ENCODE measurements around the gene PRICKLE1. TPM values are rescaled to one million over a fixed set of nuclear protein-coding genes. Genes with fewer than 3 reads are reported as not detected.

PRICKLE1 gene
- total and polyA plus RNA-seq, 9 of the 15 experiments (the other 6 are each of a cell fraction or from before 2014, with no cell fraction given): 0.22 to 0.85 (median 0.31) TPM

- DNase-seq (ENCODE audit: extremely low read depth in 1 of 4, low spot score in 3 of 4): no peak
- Histone ChIP-seq H3K9ac (ENCODE audit: insufficient read depth in 1 of 2, low read depth in 2 of 2, low read length in 2 of 2) (no peak overlapping the region), H3K9me3 (replicated peaks; ENCODE audit: control insufficient read depth, insufficient read depth, low read depth, low read length) (no peaks in the 10 kb centered on the region), H3K4me1 (replicated peaks in 1 of 2; ENCODE audit: control insufficient read depth in 2 of 2, insufficient read depth in 2 of 2, low read length in 2 of 2) (no peaks in the 10 kb centered on the region; a peak in 1 of 5 replicates), H2AFZ (ENCODE audit: low read depth, low read length) (no peak overlapping the region), H3K27ac (ENCODE audit: extremely low read depth, low read depth, low read length) (no peak overlapping the region), H3K79me2 (ENCODE audit: control insufficient read depth, insufficient read depth, low read length) (no peaks in the 10 kb centered on the region), H3K9me1 (ENCODE audit: control insufficient read depth, insufficient read depth, low read length) (no peaks in the 10 kb centered on the region), H3K4me2 (ENCODE audit: insufficient read depth, low read length) (no peak overlapping the region), H4K20me1 (replicated peaks; ENCODE audit: control insufficient read depth, insufficient read depth, low read length) (no peaks in the 10 kb centered on the region), H3K36me3 (ENCODE audit: control insufficient read depth, insufficient read depth, low read length) (no peaks in the 10 kb centered on the region), H3K4me3 (no peak overlapping the region), H3K27me3 (ENCODE audit: control insufficient read depth in 2 of 2, insufficient read depth in 2 of 2, low read length in 2 of 2) (no peaks in the 10 kb centered on the region)
- in situ Hi-C loops (cut with MboI) (no loop called here), intact Hi-C loops (cut with micrococcal nuclease) (no loop called here)
- 0 out of 2 replicates have a peak, but pooled peaks have one; percentile 8 for TF ChIP-seq CEBPG (CRISPR knock-in tag; IDR thresholded peaks at IDR 0.05)
- TF ChIP-seq CEBPG (tag; conservative IDR thresholded peaks at IDR 0.05 in 1 of 2, IDR thresholded peaks at IDR 0.05 in 1 of 2): no peak
- TF ChIP-seq KLF13 (tag; IDR thresholded peaks at IDR 0.05; ENCODE audit: borderline replicate concordance, low read depth): no peak
- no TSS peak for BruUV-seq (replicated peaks)
- FAIRE-seq: no peak
- POLR2A ChIA-PET: interaction anchor here (0.7 kb wide), 1 partner anchor 22 kb away, joined by 4 read pairs; no protein-coding TSS in a partner anchor
- WGBS (ENCODE audit: insufficient coverage, low coverage, missing lambda C conversion rate): 8% methylated on average over 8 of the region's 8 CpGs
- ATAC-seq: no peak
- CTCF ChIA-PET (ENCODE audit: low intra/inter-chr PET ratio): no interaction called here
Observed at GRCh38 chr12:42609605-42610004, 20.1 kb upstream of the PRICKLE1 start.

GRCh38 chr12:42608196-42608825, 18.8 kb upstream of the PRICKLE1 start:
- POLR2A ChIA-PET: interaction anchor here (1.2 kb wide), 1 partner anchor 26 kb away, joined by 3 read pairs; no protein-coding TSS in a partner anchor
- TF ChIP-seq TBP (optimal IDR thresholded peaks at IDR 0.05; ENCODE audit: low read depth, low read length): no peak

More at GRCh38 chr12:42608196-42608825, 18.8 kb upstream of the PRICKLE1 start:
- FAIRE-seq (no peak), ATAC-seq (no peak), DNase-seq (ENCODE audit: extremely low read depth in 1 of 4, low spot score in 3 of 4) (no peak)
- Histone ChIP-seq H3K9me3 (replicated peaks; ENCODE audit: control insufficient read depth, insufficient read depth, low read depth, low read length) (no peaks in the 10 kb centered on the region), H3K79me2 (ENCODE audit: control insufficient read depth, insufficient read depth, low read length) (no peaks in the 10 kb centered on the region), H3K4me3 (no peak overlapping the region), H2AFZ (ENCODE audit: low read depth, low read length) (no peak overlapping the region), H3K36me3 (ENCODE audit: control insufficient read depth, insufficient read depth, low read length) (no peaks in the 10 kb centered on the region), H3K4me1 (replicated peaks in 1 of 2; ENCODE audit: control insufficient read depth in 2 of 2, insufficient read depth in 2 of 2, low read length in 2 of 2) (no peaks in the 10 kb centered on the region; a peak in 1 of 5 replicates), H4K20me1 (replicated peaks; ENCODE audit: control insufficient read depth, insufficient read depth, low read length) (no peaks in the 10 kb centered on the region), H3K4me2 (ENCODE audit: insufficient read depth, low read length) (no peak overlapping the region), H3K27me3 (ENCODE audit: control insufficient read depth in 2 of 2, insufficient read depth in 2 of 2, low read length in 2 of 2) (no peaks in the 10 kb centered on the region), H3K9me1 (ENCODE audit: control insufficient read depth, insufficient read depth, low read length) (no peaks in the 10 kb centered on the region), H3K9ac (ENCODE audit: insufficient read depth in 1 of 2, low read depth in 2 of 2, low read length in 2 of 2) (no peak overlapping the region), H3K27ac (ENCODE audit: extremely low read depth, low read depth, low read length) (no peak overlapping the region)
- intact Hi-C loops (cut with micrococcal nuclease) (no loop called here), in situ Hi-C loops (cut with MboI) (no loop called here)
- BruUV-seq (replicated peaks): no TSS peak
- WGBS (ENCODE audit: insufficient coverage, low coverage, missing lambda C conversion rate): 10% methylated on average over 10 of the region's 11 CpGs
- CTCF ChIA-PET (ENCODE audit: low intra/inter-chr PET ratio): no interaction called here
